Muscle layer of colon (tissue), 2 donors: Measurements from ENCODE around the gene KLHL40.

ENCODE experiments used
- H3K27ac ChIP-seq: one replicate; pipeline ENCODE4 v1.7.0; 2013; ENCODE audit warnings: low read depth, mild to moderate bottlenecking, low read length, moderate library complexity
- H3K27me3 ChIP-seq, 2 donors: one replicate each; pipeline ENCODE4 v1.7.0; 2013; ENCODE audit warnings: low read length in 2 of 2, mild to moderate bottlenecking in 2 of 2; ENCODE audit not compliant: insufficient read depth in 2 of 2, control insufficient read depth in 1 of 2
- H3K36me3 ChIP-seq: one replicate; pipeline ENCODE4 v1.7.0; 2013; ENCODE audit warnings: mild to moderate bottlenecking, low read length; ENCODE audit not compliant: insufficient read depth
- H3K4me1 ChIP-seq: one replicate; pipeline ENCODE4 v1.7.0; 2013; ENCODE audit warnings: mild to moderate bottlenecking, low read length; ENCODE audit not compliant: insufficient read depth
- H3K4me3 ChIP-seq, 2 donors: one replicate each; pipeline ENCODE4 v1.7.0; 2013; ENCODE audit warnings: low read length in 2 of 2, low read depth in 1 of 2, mild to moderate bottlenecking in 1 of 2, moderate library complexity in 1 of 2
- H3K9ac ChIP-seq: one replicate; pipeline ENCODE4 v1.7.0; 2013; ENCODE audit warnings: low read length
- H3K9me3 ChIP-seq: one replicate; pipeline ENCODE4 v1.7.0; 2013; ENCODE audit warnings: mild to moderate bottlenecking, low read length
- donor health status: abdominal sarcoma.
- donor health status: Adenocarcinoma of cecum.

The KLHL40 gene

DNA sequence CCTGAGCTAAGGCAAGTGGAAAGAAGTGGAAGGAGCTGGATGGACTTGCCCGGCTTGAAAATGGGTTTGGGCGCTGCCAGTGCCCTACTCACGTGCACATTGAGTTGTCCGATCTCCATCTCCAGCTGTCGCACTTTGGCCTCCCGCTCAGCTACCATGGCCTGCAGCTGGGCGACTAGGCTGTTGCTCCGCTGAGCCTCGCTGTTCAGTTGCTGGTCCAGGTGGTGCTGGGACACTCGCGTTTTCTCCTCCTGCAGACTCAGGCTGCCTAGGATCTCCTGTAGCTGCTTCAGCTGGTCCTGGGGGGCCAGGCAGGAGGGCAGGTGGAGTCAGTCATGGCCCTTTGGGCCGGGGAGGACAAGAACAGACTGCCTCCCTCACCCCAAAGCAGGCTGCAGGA is 50.3 kb downstream of the KLHL40 start:
- Histone ChIP-seq H3K4me1 (no peaks in the 10 kb centered on the region), H3K9me3 (no peaks in the 10 kb centered on the region), H3K4me3 (no peak overlapping the region), H3K27me3 (no peaks in the 10 kb centered on the region), H3K36me3 (no peaks in the 10 kb centered on the region), H3K9ac (no peak overlapping the region), H3K27ac (no peak overlapping the region)

DNA sequence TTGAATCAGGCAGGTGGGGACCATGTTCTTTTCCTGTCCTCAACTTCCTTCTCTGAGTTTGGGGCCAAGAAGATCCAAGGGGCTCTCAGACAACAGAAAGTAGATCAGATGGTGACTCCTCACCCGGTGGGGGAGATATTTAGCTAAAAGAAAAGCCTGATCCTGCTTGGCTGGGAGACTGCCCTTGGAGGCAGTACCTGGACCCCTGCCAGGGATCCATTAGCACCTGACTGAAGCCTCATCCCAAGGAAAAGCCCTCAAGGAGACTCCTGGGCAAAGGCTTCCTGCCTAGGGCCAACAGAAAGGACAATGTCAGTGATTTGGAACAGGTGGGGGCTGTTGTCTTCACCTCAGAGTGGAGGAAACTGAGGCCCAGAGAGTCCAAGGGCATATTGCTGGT is 50.7 kb downstream of the KLHL40 start:
- H3K27ac ChIP-seq = no peak overlapping the region
- H3K9me3 ChIP-seq = no peaks in the 10 kb centered on the region
- H3K36me3 ChIP-seq = no peaks in the 10 kb centered on the region
- no peak overlapping the region for H3K4me3 ChIP-seq
- H3K4me1 ChIP-seq = no peaks in the 10 kb centered on the region
- H3K27me3 ChIP-seq = no peaks in the 10 kb centered on the region
- no peak overlapping the region for H3K9ac ChIP-seq

DNA sequence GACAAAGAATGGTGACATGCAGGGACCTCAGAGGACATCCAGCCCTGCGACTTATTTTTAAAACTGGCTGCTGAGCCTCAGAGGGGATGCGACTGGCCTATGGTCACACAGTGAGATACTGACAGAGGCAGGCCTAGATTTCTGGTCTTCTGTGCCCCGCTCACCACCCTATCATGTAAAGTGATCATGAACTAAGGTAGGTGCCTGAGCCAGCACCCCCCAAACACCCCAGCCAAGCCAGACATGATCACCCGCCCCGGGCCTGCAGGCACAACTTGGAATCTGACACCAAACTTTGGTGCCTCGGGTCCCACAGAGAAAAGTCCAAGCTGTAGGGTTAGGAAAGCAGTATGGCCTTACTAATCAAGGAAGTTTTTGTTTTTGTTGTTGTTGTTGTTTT is 51.2 kb downstream of the KLHL40 start:
- Histone ChIP-seq H3K4me1 (no peaks in the 10 kb centered on the region), H3K9ac (no peak overlapping the region), H3K27me3 (no peaks in the 10 kb centered on the region), H3K36me3 (no peaks in the 10 kb centered on the region), H3K9me3 (no peaks in the 10 kb centered on the region), H3K4me3 (no peak overlapping the region), H3K27ac (no peak overlapping the region)

DNA sequence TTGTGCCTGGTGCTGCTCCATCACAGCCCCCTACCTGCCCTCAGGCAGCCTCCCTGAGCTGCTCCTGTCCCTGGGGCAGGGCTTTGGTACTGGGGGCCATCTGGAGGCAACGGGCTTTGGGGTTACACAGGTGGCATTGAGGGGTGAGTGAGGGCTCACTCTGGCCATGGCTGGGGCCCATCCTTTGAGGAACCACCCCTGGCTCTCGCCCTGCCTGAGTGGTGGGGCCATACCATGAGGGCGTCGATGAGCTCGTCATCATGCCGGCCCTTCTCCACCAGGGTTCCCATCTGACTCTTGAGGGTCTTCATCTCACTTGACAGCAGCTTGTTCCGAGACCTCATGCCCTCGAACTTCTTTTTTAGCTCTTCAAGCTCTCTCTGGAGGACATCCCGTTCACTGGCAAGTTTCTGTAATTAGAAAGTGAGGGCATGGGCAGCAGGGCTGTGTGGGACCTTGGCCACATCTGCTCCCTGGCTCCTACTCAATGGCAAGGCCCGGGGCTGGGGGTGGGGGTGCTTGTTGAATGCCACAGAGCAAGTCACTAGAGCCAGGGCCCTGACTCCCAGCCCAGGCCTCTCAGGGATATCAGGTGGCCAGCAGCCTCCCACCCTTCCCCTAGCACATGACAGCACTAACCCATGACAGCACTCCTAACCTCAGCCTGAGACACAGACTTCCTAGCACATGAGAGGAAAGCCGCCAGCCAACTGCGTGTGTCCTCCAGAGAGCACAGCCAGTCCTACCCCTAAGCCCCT is 54.2 kb downstream of the KLHL40 start:
- H3K27ac ChIP-seq = no peak overlapping the region
- no peaks in the 10 kb centered on the region for H3K36me3 ChIP-seq
- no peak overlapping the region for H3K9ac ChIP-seq
- no peak overlapping the region for H3K4me3 ChIP-seq
- no peaks in the 10 kb centered on the region for H3K9me3 ChIP-seq
- H3K4me1 ChIP-seq = peaks cover 8% of the 10 kb centered on the region
- H3K27me3 ChIP-seq = no peaks in the 10 kb centered on the region

DNA sequence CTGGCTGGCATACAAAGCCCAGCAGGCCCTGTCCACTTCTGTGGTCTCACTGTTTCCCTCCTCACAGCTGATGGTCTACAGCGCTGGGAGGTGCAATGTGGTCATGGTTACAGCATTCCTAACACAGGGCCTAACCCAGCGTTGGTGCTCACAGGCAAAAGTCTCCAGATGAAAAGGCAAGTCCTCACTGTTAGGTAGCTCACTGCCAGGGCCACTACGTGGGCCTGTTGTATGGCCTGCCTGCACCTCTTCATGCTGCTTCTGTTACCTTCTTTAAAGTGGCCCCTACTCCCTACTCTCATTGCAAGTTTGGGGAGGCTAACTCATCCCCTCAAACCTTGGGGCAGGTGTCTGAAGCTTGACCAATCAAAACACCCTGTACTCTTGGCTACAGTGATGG is 56.5 kb downstream of the KLHL40 start:
- Histone ChIP-seq H3K9ac (no peak overlapping the region), H3K4me1 (peaks cover 30% of the 10 kb centered on the region)

More for the DNA sequence above, 56.5 kb downstream of the KLHL40 start:
- no peaks in the 10 kb centered on the region for H3K9me3 ChIP-seq
- no peak overlapping the region for H3K4me3 ChIP-seq
- no peaks in the 10 kb centered on the region for H3K36me3 ChIP-seq
- no peaks in the 10 kb centered on the region for H3K27me3 ChIP-seq
- H3K27ac ChIP-seq = no peak overlapping the region
